ENCODE measurements around the gene RFLNA.
"Not testable (repeated sequence)": the region's sequence is repeated elsewhere in the genome, so short reads cannot be mapped to it uniquely, and the experiment has no call there.

Gene RFLNA

DNA sequence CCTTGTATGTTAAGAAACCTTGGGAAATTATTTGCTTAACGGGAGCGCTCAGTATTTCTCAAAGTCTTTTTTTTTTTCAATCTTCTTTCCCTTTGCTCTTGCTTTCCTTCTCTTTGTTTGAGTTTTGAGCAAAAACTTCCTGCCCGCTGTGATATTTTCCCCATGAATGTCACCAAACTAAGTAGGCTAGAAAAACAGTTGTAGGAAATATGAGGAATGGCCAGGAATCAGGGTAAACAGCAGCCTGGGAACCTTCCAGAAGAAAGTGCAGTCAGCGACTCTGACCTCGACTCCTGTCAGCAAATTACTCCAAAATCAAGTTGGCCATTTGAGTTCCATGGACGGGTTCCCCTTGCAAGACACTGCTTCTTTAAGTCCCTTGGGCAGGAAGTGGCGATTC, 11.6 kb upstream of the RFLNA start:
- DNase-seq = no peak

DNA sequence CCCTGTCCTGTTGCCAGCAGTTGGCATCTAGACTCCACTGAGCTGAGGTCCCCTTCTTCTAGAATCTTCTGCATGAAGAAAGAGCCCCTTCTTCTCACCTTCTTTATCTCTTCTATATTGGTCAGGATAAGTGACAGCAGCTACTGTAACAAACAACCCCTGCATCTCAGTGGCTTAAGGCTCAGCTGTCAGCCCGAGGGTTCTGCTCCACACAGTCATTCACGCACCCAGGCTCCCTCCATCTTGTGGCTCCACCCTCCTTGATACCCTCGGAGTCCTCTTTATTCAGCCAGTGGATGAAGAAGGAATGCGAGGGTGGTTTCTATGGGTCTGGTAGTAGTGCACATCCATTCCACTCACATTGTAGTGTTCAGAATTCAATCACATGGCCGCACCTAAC, 10.5 kb upstream of the RFLNA start:
- no peak for DNase-seq

DNA sequence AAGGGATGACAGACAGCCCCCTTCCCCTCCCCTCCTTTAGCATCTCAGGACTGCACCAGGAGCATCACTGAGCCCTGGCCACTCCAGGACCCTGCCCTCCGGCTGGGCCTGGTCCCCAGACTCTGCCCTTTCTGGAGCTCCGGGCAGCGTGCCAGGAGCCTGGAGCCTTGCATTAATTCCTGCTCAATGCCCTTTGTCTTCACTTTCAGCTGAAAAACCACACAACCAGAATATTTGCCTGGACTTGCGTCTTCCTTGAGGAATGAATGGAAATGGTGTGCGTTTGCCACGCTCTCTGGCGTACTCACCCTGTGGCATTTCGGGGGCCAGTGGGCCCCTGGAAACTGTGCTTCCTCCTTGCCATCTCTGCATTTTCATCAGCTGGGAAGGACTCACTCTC, 8.5 kb upstream of the RFLNA start:
- no peak for DNase-seq

DNA sequence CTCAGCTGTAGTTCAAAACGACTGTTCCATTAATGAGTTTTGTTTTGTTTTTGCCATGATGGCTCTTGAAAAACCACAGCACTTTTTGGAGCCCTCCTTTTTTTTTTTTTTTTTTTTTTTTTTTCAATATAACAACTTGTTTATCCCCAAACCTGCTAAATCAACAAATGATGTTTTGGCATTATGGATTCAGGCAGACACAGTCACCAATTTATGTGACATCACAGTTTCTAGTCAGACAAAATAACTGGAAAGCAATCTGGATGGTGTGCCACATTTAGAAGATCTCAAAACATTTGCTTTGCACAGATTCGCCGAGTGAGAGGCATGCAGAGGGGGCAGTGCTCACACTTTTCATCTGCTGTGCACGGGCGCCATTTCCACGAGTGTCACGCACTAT, 7.9 kb upstream of the RFLNA start:
- DNase-seq = no peak

DNA sequence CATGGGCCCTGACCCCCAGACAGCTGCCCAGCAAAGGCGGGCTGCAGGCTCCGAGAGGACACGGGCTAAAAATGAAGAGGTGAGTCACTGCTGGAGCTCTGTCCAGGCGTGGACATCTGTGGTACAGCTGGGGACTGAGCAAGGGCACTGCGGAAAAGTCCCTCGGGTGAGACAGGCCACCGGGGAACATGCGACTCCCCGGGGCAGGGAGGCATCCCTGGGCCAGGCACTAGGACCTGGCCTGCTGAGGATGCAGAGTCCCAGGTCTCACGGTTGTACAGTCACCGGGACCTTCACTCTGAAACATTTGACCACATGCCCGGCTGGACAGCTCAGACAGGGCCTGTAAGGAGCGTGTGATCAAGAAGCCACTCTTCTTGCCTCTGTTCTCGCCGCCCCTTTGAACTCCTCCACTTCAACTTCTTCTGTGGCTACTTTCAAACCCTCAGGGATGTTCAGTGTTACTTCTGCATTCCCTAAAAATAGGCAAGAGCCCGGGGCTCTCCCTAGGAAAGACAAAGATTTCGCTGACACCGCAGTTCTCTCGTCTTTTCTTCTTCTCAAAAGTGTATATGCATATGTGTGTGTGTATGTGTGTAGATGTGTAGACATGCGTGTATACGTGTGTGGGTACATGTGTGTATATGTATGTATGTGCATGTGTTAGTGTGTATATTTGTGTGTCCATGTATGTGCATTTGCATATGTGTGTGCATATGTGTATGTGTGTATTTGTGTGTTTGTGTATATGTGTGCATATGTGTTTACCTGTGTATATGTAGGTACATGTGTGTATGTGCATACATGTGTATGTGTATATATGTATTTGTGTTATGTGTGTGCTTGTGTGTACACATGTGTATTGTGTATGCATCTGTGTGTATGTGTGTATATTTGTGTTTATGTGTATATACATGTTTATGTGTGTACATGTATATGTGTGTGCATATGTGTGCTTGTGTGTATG, 5.0 kb upstream of the RFLNA start:
- no peak for DNase-seq

DNA sequence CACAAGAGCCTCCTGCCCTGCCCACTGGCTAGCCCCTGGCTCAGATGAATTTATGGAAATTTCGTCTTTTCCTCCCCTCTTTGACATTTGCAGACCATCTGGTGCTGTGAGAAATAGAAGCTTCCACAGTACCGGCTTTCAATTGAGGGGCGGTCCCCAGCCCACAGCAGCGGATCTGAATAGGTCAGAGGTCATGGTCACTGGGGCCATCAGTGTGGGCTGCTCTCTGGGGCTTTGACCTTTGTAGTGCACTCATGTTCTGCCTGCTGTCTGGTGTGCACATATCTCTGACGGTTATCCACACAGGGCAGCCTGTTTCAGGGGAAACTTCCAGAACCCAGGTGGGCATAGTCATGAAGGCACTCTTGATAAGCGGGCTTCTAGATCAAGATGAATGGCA, 2.5 kb upstream of the RFLNA start:
- no peak for DNase-seq

DNA sequence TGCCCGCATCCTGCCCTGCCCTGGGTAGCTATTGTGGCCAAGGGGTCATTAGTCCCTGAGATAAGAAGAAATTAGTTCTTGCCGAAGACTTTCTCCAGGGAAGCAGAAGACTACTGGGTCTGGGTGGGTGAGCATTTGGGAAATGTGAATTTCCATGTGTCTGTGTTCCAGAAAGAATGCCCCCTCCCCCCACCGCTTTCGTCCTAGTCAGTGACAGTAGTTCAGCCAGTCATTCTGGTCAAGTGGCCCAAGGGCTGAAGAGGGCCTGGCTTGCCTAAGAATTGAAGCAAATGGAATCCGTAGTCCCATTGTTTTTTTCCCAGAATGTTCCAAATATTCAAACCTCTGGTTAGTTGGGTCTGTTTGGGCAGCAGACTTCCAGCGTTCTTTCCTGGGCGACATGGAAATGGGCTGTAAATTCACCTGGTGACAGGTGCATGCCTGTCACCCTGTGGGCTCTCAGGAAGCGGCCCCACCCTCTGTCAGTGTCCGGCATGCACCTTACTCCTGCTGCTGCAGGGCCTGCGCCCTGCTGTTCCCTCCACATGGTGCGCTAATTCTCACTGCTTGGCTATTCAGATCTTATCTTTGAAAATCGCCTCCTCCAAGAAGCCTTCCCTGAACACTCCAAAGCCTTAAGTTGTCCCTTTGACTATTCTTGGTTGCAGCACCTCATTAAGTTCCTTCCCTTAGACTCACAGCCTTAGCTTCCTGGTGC, 1.4 kb upstream of the RFLNA start:
- DNase-seq = no peak

DNA sequence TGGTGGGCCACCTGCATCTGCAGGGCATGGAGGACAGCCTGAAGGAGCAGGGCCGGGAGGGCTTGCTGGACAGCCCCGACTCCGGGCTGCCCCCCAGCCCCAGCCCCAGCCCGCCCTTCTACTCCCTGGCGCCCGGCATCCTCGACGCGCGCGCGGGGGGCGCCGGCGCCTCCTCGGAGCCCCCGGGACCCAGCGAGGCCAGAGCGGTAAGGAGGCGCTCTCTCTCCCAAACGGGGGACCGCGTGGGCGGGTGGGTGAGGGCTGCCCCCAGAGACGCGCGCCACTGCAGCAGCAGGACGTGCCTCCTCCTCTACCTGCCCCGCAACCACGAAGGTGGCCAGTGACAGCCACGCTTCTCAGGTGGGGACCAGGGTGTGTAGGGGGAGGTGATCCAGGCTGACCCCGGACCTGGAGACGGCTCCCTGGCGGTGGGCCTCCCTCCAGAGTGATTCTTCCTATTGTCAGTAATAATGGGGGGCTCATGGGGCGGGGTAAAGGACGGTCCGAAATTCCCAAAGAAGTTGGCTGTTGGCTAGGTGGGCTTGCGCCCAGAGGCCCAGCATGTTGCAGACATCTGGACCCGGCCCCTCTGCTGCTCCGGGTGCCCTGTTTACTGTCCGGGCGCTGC, 652 bp downstream of the RFLNA start:
- no peak for DNase-seq

DNA sequence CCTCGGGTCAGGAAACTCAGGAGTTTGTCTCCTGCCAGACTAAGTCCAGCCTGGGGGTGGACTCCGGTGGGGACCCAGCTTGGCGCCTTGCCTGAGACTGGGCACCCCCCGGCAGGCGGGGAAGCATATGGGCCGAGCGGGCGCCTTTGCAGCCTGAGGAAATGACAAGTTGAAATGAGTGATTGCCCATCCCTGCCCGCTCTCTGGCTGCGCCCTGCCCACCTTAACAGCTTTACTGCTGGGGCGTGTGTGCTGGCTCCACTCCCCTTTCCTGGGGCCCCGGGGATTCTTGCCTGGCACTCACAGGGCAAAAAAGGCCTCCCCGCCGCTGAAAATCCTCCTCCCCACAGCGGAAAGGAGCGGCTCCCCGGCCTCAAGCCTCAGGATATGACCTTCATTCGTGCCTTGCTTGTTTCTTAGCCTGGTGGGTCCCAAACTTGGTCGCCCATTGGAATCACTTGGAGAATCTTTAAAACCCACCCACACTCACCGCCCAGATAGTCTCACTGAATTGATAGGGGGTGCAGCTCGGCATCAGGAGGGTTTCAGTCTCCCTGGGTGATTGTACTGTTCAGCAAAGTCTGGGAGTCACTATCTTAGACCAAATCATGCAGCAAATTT, 1.5 kb downstream of the RFLNA start:
- no peak for DNase-seq

DNA sequence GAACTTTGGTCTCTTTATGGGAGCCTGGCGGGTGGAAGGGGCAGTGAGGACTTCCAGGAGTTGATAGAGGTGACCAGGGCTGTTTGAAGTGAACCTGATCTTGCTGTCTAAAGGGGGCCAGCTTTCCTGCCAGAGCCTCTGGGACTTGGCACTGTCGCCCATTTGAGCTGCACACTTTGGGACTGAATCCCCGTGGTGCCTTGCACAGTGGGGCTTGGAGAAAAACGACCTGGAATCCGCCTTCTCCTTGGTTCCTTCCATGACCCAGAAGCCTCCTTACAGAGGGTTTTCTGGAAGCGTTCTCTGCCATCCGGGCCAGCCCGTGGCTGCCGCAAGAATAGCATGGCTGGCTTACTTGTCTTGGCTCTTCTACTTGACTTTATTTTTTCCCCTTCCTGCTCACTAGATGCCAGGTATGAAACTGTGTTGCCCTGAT, 2.0 kb downstream of the RFLNA start:
- no peak for DNase-seq

DNA sequence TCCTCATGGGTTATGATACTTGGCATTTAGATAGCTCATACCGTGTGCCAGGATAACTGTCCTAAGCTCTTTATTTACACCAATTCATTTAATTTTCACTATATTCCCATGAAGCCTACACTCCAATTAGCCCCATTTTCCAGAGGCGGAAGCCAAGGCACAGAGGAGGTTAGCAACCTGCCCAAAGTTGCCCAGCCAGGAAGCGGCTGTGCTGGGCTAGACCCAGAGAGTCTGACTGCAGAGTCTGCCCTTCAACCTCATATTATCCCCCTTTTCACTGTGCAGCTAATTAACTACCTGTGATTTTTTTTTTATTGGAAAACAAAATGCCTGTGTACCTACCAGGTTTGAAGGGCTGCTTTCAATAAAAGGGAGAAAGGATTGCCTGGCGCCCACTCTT, 2.5 kb downstream of the RFLNA start:
- DNase-seq = no peak

DNA sequence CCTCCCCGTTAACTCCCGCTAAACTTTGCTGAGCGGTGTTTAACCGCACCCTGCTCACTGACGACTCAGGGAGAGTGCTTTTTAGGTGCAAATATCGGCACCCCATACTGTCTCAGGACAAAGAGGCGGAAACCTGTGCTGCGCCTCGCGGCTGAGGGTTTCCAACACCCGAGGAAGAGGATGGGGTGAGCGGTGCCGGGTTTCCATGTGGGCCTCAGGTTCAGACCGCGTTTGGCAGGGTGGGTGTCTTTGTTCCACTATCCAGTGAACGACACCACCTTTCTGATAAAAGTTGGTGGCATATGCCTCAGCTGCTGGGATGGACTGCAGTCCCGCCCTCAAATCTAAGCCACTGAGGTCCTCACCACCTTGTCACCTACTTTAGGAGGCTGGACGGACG, 3.0 kb downstream of the RFLNA start:
- no peak for DNase-seq

DNA sequence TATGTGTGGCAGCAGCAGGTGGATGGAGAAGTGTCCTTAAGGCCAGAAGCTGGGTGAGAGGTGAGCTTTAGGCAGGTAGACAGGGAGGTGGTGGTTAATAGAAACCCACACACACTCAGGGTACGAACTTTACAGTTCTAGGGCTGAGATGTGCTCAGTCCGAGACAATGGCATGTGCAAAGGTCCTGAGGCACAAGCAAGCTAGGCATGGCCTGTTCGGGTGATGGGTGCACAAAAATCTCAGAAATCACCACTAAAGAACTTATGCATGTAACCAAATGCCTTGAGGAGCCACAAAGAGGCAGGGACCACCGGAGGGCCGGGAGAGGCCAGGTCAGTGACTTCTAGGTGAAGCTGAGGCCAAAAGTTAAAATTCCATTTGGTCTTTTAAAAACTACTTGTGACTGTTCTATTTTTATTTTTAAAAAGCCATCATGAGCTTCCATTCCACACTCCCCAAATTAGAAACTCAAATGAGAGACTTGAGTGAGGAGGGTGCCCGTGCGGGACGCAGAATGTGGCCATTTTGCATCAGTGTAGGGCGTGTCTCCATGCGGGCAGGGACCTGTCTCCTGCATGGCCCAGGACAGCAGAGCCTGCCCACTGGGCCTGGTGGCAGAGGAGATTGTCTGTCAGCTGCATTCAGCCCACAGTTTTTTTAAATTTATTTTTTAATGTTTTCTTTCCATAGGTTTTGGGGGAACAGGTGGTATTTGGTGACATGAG, 4.0 kb downstream of the RFLNA start:
- DNase-seq = no peak

DNA sequence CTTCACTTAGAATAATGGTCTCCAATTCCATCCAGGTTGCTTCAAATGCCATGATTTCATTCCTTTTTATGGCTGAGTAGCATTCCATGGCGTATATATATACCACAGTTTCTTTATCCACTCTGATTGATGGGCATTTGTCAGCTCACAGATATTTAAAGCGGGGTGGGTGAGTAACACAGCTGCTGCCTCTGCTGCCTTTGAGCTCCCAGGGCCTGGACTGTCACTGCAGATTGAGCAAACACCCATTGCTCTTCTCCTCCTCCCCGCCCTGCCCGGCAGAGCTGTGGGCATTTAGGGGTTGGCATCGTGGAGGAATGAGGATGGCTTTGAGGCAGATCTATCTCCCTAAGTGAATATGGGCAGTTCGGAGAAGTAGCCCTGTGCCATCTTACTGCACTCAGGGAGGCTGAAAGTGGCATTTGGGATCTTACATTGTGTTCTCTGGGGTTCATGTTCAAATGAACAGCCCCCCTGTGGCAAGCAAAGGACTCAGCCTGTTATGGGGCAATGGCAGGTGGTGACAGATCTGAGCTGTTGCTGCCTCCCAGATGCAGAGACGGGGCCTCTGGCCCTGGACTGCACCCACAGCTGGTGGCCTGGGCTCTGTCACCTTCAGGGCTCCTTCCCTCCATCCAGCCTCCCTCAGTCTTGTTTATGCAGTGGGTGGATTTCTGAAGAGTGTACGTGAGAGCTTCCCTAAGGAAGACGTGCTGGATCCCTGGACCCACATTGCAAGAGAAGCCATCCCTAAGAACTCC, 4.9 kb downstream of the RFLNA start:
- no peak for DNase-seq

DNA sequence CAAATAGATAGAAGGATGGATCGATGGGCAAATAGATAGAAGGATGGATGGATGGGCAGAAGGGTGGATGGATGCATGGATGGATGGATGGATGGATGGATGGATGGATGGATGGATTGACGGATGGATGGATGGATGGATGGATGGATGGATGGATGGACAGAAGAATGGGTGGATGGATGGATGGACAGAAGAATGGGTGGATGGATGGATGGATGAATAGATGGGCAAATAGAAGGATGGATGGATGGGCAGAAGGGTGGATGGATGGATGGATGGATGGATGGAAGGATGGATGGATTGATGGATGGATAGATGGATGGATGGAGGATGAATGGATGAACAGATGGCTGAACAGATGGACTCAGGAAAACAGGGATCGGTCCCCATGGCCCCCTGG, 5.8 kb downstream of the RFLNA start:
- DNase-seq = not testable (repeated sequence)

DNA sequence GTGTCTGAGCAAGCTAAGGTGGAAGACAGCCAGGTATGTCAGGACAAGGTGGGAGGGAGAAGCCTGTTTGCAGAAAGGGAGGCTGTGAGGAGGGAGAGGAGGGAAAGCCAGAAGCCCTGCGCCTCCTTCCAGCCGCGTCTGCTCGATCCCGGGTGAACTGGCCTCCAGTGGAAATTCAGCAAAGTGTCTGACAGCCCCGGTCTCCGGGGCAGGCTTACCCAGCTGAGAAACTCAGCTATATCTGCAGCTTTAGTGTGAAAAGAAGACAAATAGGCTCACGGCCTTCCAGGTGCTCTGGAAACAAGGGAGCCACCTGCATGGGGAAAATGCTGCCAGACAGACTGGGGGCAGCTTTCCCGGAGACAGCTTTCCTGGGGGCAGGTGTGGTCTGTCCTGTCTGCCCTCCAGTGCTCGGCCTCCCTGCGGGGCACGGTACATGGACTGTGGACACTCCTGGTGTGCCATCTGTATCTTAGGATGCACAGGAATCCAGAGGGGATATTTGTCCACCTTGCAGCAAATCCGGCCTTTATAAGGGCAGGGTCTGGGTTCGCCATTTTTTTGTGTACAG, 6.3 kb downstream of the RFLNA start:
- no peak for DNase-seq

DNA sequence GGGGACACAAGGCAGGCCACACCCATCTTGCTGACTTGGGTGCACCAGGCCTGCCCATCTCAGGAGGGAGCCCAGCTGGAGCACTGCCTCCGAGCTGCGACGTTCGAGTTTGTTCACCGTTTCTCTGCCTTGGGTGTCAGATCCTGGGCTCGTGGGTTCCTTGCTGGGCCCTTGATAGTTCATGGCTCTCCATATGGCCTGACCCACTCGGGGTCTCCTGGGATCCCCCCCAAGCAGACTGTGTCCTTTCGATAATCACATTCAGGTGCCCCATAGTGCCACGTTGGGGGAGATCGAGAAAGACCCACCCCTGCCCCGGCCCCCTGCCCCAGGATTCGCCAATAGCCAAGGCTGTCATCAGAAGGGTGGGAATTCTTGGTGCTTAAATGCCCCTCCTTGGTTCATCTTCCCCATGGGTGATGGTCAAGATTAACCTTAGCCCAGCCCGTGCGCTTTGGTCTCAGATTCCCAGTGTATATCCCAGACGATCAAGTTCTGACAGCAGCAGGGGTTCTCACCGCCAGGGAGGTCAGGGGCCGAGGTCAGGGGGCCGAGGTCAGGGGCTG, 7.4 kb downstream of the RFLNA start:
- no peak for DNase-seq

DNA sequence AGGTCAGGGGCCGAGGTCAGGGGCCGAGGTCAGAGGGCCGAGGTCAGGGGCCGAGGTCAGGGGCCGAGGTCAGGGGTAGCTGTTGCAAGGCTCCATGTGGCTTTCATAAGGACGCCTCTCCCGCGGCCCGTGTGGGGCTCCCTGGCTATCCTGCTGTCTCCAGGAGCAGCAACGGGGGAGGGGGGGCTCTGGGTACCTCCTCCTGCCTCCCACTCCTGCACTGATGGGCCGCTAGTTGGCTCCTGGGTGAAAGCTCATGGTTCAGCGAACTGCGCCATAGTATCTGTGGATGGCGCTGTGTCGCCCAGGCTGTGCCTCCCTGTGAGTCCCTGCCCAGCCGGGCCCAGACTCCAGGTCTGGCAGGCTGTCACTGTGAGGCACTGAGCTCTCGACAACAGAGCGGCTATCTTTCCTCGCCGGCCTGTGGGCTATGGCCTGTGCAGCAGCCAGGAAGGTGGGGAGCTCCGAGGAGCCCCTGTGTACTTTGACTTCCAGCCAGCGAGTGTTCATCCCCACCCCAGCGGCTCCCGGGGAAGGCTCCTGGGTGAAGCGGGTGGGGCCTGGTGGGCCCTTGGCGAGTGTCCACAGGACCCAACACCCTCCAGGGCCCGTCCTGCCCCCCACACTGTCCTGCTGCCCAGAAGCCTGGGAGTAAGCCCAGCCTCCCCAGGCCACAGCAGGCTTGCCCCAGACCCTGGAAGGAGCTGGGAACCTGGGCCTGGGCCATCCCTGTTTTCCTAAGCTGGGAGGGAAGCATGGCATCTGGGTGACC, 8.1 kb downstream of the RFLNA start:
- no peak for DNase-seq

DNA sequence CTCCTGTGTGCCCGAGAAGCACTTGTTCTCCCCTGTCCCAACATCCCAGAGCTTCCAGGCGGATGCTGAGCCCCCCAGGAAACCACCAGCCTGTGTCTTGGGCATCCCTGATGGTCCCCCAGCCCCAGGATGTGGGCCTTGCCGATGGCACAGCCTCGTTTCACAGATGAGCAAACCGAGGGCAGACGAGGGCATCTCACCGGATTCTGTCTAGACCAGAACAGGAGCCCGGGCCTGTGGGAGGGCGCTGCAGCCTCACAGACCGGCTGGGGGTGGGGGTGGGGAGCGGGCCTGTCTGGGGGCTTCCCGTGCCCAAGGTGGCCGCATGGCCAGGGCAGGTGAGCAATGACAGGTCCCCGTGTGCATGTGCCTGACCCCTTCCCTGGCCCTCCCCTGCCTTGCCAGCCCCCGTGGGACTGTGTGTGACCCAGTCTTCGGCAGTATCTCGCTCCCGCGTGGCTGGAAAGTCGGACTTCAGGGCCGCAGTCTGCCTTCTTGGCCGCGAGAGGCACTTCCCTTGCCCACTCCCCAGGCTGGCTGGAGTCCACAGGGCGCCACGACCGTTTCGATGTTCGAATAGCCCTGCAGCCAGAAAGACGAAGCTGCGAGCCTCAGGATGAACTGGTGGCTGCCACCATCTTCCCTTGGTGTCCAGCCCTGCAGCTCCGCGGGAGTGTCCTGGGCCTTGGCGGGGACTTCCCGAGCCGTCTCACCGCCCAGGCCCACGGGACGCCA, 8.9 kb downstream of the RFLNA start:
- no peak for DNase-seq
